Stimulated activated CD8-positive, alpha-beta memory T cell treated with anti-CD3 and anti-CD28 coated beads, Interleukin-4, amount 100 ng/mL, for 1 hour (primary cell): ENCODE measurements around the gene DNM1.
A peak's percentile ranks its signal among the peaks of the same experiment; 100 is the strongest.

Source experiments
- DNase-seq, 2 donors: peaks; one replicate each; pipeline ENCODE4 v3.0.0-alpha.2; 2020; ENCODE audit warnings: low read depth in 2 of 2, low spot score in 1 of 2

Gene DNM1

DNA sequence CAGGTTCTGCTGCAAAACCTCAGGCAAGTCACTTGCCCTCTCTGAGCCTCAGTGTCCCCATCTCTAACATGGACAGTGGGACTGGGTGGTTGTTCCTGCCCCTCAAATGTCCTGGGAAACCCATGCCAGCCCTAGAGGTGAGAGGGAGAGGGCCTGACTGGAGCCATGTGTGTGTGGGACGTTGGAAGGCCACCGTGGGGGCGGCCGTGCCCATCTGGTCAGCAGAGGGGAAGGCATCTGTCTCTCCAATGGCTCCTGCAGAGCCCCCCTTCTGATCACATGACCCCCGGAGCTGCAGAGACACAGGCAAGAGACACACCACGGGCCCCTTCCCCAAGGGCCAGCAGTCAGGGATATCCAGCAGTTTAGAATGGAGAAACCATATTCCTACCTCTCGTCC lies 1.7 kb downstream of the DNM1 start:
- no peak for DNase-seq

DNA sequence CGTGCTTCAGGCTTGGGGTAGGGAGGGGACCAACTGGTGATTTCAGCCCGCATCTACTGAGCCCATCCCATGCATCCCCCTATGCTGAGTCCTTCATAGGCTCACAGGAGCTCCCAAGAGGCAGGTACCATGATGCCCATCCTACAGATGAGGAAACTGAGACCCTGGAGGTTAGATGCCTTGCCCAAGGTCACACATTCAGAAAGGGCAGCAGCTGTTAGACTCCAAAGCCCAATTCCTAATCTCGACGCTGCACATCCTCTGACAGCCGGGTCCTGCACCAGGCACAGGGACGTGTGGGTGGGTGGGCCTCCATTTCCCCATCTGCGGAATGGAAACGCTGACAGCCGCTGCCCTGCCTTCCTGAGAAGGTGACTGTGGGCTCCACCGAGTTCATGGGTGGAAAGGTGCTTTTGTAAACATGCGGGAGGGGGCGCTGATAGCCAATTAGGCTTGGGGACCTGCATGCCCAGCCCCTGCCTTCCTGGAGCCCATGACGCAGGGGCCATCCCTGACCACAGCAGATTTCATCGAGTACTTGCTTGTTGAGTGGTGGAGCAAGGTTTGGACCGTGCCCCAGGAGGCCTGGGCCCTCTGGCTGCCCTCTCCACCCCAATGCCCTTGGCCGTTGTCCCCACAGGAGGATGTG lies 2.2 kb downstream of the DNM1 start:
- DNase-seq, result no peak

DNA sequence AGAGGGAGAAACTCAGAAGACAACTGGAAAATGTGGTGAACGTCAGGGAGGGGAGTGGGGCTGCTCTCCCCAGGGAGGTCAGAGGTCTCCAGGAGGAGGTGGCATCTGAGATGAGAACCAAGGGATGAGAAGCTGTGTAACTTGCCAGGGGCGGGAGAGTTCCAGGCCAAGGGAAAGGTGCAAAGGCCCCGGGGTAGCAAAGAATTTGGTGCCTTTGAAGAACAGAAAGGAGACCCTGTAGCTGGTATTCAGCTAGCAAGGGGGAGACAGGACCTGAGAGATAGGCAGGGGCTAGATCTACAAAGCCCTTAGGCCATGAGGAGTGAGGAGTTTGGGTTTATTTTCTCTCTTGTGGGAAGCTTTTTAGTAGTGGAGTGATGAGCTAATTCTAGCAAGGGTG lies 3.3 kb downstream of the DNM1 start:
- no peak for DNase-seq

DNA sequence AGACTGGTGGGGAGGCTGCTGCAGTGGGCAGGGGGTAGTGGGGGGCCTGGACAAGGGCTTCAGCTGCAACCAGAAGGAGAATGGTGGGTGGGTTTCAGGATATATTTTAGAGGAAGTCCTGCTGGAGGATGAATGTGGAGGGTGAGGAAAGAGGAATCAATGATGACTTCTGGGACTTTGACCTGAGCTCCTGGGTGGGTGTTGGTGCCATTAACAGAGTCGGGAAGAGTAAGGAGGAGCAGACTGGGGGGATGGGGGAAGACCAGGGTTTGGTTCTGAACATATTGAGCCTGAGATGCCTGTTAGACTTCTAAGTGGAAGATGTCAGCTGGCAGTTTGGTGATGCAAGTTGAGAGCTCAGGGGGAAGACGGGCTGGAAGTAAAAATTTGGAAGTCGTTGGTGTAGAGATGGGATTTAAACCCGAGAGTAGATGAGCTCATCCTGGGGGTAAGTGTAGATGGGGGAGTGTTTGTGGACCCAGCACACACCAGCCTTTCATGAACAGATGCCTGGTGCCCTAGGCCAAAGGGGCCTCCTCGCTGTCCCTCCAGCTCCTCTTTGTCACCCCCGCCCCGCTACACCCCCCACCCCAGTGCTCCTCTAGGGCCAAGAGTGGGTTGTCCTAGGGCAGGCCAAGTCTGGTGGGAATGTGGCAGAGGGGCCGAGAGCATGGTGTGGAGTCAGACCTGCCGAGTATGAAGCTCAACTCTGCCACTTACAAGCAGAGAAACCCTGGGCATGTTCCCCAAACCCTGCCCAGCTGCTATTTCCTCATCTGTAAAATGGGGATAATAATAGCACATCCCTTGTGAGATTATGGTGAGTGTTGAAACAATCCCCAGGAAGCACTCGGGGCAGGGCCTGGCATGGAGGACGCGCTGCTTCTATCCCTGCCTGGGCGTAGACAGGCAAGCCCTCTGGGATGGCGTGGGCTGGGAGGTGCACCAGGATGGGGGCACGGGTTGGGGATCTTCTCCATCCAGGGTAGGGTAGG lies 4.0 kb downstream of the DNM1 start:
- DNase-seq, result no peak

DNA sequence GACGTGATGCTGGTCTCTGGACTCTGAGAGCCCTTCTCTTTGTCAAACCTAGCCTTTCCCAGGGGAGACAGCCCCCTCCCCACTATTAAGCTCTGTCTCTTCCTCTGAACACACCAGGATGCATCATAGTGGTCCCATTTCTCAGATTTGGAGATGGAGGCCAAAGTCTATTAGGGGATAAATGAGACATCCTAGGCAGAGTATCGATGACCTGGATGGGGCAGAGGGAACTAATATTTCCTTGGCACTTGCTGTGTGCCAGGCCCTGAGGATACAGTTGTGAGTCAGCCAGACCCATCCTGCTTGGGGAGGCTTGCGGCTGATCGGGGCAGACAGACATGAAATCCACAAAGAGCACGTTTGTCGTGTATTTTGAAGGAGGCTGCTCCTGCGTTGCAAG lies 5.2 kb downstream of the DNM1 start:
- DNase-seq, result no peak

DNA sequence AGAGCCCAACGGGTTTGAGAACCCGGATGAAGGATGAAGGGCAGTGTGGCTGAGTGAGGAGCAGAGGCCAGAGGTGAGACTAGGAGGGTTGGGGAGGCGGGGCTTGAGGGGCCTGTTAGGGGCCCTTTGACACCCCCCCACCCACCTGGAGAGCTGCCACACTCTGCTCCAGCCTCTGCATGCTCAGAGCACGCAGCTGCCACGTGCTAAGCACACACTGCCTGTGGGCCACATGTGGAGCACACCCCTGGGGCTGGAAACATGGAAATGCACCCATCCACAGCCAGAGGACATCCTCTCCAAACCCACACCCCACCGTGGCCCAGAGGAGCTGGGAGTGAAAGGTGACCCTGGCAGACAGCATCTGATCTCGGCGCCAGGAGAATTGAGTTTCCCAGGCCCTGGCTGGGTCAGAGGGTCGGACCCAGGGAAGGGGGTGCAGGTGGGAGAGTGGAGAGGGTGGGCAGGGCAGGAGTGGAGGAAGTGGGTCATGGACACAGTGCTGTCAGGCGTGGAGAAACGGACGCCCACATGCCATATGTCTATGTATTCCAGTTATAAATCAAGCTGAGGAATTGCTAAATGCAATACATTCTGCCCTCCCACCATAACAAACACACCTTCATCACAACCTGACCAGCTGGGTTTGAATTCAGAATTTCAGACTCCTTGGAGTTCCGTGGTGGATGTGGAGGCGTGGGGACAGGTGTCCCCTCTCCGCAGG lies 5.9 kb downstream of the DNM1 start:
- DNase-seq, result no peak

DNA sequence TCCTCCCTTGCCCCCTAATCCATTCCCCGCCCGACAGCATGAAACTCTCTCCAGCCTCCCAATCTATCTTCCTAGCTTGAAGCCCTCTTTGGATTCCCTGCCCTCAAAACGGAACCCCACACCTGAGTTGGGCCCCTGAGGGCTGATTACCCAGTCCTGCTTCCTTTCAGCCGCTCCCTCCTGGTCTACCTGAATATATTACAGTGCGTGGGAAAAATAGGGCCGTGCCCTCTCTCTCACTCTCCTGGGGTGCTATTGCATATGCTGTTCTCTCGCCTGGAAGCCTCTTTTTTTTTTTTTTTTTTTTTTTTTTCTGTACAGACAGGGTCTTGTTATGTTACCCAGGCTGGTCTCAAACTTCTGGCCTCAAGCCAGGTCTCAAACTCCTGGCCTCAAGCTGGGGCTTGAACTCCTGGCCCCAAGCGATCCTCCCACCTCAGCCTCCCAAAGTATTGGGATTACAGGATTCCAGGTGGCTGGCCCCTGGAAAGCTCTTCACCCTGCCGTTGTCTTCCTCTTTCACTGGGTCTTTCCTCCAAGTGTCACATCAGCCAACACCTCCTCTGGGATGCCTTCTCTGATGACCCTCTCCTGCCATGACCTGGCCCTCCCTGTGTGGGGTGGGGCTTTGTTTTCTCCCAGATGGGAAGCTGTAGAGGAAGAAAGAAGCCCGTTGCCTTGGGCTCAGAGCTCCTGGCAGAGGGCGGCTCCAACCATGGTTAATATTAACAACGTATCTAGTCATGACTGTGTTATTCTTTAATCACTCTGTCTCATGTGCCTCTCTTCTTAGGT lies 8.2 kb downstream of the DNM1 start:
- DNase-seq, result no peak

DNA sequence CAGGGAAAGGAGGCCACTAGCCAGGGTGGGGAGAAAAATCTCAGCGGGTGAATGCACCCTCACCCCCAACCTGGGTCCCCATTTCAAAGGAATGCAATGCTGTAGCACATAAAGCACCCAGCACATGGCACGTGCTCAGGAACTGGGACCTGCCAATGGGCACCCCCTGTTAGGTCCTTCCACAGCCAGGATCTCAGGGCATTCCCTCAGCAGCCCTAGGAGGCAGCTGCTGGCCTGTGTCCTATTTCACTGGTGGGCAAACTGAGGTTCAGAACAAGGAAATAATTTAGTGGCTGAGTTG lies 8.8 kb downstream of the DNM1 start:
- DNase-seq, result no peak

DNA sequence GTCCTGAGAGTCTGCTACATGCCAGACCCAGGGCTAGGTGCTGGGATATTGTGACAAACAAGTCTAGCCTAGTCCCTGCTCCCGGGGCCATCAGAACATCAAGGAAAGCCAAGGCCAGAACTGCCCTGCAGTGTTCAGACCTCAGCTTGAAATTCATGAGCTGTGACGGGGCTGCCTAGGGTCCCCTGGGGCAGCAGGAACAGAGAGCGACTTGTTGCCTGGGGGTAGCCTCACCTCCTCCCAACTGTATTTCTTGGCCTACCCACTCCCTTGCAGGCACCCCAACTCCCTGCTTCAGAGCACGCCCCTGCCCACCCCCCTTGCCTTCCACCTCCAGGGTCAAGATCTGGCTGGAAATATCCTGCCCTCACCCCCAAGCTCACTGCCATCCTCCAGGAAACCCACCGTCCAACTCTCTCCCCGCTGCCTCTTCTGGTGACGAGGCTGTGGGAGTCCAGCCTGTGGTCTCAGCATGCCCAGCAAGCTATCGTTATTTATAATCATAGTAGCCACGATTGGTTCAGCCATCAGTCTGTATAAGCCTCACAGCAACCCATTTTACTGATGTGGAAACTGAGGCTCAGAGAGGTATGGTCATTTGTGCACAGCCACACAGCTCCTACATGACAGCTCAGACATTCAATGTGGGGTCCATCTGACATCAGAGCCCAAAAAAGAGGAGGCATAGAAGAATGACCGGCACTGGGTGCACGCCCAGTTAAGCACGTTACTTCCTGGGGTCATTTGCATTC lies 10.7 kb downstream of the DNM1 start:
- DNase-seq, result no peak

DNA sequence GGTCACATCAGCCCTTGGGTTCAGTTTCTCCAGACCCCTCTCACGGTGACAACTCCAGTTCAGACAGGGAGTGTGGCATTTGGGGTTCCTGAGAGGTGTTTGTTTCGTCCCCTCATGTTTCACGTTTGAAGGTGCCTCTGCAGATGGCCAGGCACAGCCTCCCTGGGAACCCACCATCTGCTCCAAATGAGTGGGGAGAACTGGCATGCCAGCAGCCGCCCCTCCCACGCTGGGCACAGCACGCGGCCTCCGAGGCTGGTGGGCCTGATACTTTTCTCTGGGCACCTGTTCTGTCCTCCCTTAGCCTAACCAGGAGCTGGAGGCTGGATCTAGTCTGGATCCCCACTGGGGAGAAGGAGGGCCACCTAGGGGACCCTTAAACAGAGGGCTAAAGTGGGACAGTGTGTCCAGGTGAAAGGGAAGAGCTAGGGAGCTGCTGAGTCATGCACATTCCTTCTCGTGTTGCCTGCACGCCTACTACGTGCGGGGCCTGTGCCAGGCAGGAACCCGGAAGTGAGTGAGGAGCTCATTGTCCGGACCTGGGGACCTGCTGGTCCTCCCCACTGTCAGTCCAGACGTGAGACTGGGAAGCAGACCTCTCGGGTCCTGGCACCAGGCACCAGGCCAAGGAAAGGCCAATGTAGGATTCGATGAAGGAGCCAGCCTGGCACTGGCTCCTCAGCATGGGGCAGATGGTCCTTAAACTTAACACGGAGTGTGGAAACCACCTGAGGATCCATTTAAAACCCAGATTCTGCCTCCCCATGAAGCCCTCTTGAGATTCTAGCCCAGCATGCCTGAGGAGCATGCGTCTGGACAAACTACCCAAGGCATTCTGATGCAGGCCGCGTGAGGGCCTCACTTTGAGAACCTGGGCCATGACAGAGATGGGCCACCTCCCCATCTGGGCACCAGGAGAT lies 11.7 kb downstream of the DNM1 start:
- no peak for DNase-seq

DNA sequence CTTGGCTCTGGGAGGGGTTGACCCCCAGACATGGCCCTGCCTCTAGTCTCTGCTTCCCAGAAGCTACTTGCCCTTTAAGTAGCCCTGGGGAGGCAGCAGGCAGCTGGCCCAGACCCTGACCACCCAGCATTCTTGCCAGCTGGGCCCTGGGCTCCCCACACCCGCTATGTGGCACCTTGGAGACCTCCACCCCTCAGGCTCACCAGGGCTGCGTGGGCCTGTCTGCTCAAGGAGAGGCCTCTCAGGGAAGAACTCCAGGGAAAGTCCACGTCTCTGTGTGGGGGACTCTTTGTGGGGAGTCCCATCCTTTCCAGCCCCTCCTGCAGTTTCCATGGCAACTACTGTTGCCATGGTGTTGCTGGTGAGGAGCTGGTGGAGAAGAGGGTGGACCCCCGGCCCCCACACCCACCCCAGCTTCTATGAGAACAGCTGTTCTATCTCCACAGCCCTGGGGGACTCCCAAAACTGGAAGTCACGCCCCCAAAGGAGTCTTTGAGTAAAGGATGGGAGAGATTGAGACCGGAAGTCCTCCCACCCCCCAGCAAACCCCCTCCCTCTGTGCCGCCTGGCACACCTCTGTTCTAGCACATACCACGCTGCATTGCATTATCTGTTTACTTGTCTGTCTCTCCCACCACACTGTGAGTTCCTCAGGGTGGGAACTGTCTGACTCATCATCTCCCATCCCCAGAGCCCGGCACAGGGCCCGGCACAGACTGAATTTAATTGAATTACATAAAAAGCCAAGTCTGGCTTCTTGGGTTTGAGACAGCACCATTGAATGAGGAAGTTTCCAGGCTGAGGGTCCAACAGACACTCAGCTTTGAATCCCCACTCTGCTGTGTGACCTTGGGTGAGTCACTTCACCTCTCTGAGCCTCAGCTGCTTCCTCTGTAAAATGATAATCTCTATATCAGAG lies 12.6 kb downstream of the DNM1 start:
- no peak for DNase-seq

DNA sequence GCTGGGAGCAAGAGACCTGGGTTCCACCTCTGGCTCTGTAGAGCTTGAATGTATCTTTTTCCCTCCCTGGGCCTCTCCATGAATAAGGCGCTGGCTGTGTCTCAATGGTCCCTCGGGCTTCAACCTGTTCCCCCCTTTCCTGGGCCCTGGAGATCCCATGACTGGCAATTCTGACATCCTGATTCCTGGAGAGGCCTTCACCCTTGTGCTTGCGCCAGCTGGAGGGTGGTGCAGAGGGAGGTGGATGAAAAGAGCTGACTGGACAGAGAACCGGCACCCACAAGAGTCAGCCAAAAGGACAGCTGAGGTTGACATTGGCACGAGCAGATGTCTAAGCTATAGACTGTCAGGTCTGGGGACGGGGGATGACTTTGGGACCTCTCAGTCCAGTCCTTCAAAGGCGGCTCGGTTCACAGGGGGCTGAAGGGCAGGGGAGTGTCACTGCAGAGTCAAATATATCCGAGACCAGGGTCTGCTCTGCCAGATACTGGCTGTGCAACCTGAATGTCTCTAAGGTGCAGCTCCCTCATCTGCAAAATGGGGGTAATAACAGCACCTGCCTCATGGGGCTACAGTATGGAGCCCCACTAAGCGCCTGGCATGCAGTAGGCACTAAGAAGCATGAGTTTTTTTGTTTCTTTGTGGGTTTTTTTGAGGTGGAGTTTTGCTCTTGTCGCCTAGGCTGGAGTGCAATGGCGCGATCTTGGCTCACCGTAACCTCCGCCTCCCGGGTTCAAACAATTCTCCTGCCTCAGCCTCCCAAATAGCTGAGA lies 13.8 kb downstream of the DNM1 start:
- DNase-seq, result no peak

DNA sequence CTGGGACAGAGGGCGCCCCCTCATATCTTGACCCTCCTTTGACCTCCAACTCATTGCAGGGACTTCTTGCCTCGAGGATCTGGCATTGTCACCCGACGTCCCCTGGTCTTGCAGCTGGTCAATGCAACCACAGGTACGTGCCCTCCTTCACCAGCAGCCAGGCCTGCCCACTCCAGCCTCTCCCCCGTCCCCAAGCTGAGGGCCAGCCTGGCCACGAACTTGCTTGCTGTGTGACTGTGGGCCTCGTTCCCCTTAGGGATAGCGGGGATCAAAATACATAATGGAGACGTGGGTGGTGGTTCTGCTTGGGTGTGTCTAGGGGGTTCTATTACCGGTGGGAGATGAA lies 15.0 kb downstream of the DNM1 start:
- no peak for DNase-seq

DNA sequence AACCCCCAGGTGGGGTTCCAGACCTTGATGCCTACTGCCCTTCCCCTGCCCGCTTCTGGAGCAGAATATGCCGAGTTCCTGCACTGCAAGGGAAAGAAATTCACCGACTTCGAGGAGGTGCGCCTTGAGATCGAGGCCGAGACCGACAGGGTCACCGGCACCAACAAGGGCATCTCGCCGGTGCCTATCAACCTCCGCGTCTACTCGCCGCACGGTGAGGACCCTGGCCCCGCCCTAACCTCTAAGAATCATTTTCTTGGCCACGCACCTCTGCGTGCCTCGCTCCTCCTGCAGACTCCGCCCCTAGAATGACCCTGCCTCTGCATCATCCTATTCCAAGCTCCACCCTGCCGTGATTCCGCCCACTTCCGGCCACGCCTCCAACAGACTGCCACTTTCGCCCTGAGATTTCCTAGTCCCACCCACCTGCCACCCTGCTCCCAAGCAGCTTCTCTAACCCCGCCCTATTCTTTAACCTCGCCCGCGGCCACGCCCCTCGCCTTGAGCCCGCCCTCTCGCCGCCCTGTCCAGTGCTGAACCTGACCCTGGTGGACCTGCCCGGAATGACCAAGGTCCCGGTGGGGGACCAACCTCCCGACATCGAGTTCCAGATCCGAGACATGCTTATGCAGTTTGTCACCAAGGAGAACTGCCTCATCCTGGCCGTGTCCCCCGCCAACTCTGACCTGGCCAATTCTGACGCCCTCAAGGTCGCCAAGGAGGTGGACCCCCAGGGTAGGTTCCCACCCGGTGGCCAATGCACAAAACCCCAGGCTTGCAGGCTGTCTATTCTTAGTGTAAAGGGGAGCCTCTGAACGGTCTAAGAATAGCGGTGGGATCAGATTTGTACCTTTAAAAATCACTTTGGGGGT lies 15.6 kb downstream of the DNM1 start:
- DNase-seq, result peak; percentile 67 to 81

DNA sequence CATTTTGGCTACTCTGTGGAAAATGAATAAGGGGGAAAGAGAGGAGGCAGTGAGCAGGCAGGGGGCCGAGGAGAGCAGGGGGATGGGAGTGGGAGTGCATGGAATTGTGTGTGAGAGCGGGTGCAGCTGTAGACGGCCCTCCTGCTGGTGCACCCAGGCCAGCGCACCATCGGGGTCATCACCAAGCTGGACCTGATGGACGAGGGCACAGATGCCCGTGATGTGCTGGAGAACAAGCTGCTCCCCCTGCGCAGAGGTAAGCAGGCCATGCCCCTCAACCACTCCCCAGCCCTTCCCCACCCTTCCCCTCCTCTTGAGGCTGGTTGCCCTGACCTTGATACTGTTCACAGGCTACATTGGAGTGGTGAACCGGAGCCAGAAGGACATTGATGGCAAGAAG lies 16.7 kb downstream of the DNM1 start:
- DNase-seq, result no peak

DNA sequence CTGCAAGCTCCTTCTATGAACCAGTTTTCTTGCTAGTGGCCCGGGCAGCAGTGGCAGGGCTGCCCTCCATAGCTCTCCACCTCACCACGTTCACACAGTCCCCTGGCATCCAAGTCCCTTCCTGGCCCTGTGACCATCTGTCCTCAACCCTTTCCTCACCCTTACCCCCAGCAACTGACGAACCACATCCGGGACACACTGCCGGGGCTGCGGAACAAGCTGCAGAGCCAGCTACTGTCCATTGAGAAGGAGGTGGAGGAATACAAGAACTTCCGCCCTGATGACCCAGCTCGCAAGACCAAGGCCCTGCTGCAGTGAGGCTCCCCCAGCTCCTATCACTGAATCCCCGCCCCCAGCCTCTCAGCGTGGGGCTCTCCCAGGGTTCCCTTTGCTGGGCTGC lies 18.8 kb downstream of the DNM1 start:
- no peak for DNase-seq
